ENCODE results near the gene NFYC. TPM values are rescaled to one million over a fixed set of nuclear protein-coding genes. Genes with fewer than 3 reads are reported as not detected.
"Not testable (repeated sequence)": the region's sequence is repeated elsewhere in the genome, so short reads cannot be mapped to it uniquely, and the experiment has no call there.

The NFYC gene
- total and polyA plus RNA-seq, 7 donors, result 45.8 to 69.0 (median 58.6) TPM

- intact Hi-C loops (cut with DNase I), result no loop called here
- H3K27me3 ChIP-seq (ENCODE audit: insufficient read depth in 3 of 3, low read length in 2 of 3), result no peaks in the 10 kb centered on the region
- TF ChIP-seq CTCF (IDR thresholded peaks at IDR 0.05), result no peak
- no peaks in the 10 kb centered on the region for H3K9me3 ChIP-seq
- H3K36me3 ChIP-seq (ENCODE audit: insufficient read depth in 1 of 2, low read depth in 1 of 2), result peaks cover 0 to 3% of the 10 kb centered on the region in 2 donors
- DNase-seq (no peak), ATAC-seq (no peak)
- H3K27ac ChIP-seq, result peak overlapping the region; percentile 43
- H3K4me1 ChIP-seq, result peaks cover 76% of the 10 kb centered on the region
- H3K4me3 ChIP-seq, result no peak overlapping the region
- WGBS, 3 donors, result 90 to 100% (median 97%) methylated on average over 3 of the region's 3 CpGs
Observed at GRCh38 chr1:40720493-40720892, 29.0 kb downstream of the NFYC start.

- Histone ChIP-seq H3K27ac (peak overlapping the region; percentile 38), H3K4me3 (no peak overlapping the region), H3K27me3 (ENCODE audit: insufficient read depth in 3 of 3, low read length in 2 of 3) (no peaks in the 10 kb centered on the region), H3K36me3 (ENCODE audit: insufficient read depth in 1 of 2, low read depth in 1 of 2) (peaks cover 0 to 3% of the 10 kb centered on the region in 2 donors), H3K9me3 (no peaks in the 10 kb centered on the region), H3K4me1 (peaks cover 61% of the 10 kb centered on the region)
- no peak for ATAC-seq
- intact Hi-C loops (cut with DNase I), result no loop called here
- TF ChIP-seq CTCF (IDR thresholded peaks at IDR 0.05), result no peak
- WGBS, 3 donors, result 74 to 79% (median 77%) methylated on average over 3 of the region's 3 CpGs
- no peak for DNase-seq
Observed at GRCh38 chr1:40722622-40723021, 31.1 kb downstream of the NFYC start.

GRCh38 chr1:40723196-40723955 is 31.9 kb downstream of the NFYC start:
- H3K9me3 ChIP-seq, result no peaks in the 10 kb centered on the region
- H3K4me3 ChIP-seq, result no peak overlapping the region
- intact Hi-C loops (cut with DNase I), result no loop called here
- peaks cover 0 to 3% of the 10 kb centered on the region in 2 donors for H3K36me3 ChIP-seq (ENCODE audit: insufficient read depth in 1 of 2, low read depth in 1 of 2)
- peaks cover 55% of the 10 kb centered on the region for H3K4me1 ChIP-seq
- 77 to 86% (median 80%) methylated on average over 8 of the region's 8 CpGs for WGBS, 3 donors
- no peaks in the 10 kb centered on the region for H3K27me3 ChIP-seq (ENCODE audit: insufficient read depth in 3 of 3, low read length in 2 of 3)
- peak overlapping the region; percentile 38 for H3K27ac ChIP-seq
- TF ChIP-seq CTCF (IDR thresholded peaks at IDR 0.05), result no peak
- ATAC-seq (no peak), DNase-seq (no peak)

- DNase-seq (peak; percentile 41 to 65), ATAC-seq (peak; percentile 70 to 82 (median 73))
- Histone ChIP-seq H3K27ac (peak overlapping the region; percentile 56), H3K4me1 (peaks cover 41% of the 10 kb centered on the region)
- H3K27me3 ChIP-seq (ENCODE audit: insufficient read depth in 3 of 3, low read length in 2 of 3); H3K4me3 ChIP-seq; intact Hi-C loops (cut with DNase I); H3K9me3 ChIP-seq; H3K36me3 ChIP-seq (ENCODE audit: insufficient read depth in 1 of 2, low read depth in 1 of 2): not testable (repeated sequence)
- WGBS, 3 donors, result 67 to 80% (median 72%) methylated on average over 9 of the region's 9 CpGs
Observed at GRCh38 chr1:40727662-40728061, 36.2 kb downstream of the NFYC start.

- DNase-seq; H3K9me3 ChIP-seq; H3K36me3 ChIP-seq (ENCODE audit: insufficient read depth in 1 of 2, low read depth in 1 of 2); H3K27ac ChIP-seq; intact Hi-C loops (cut with DNase I); H3K27me3 ChIP-seq (ENCODE audit: insufficient read depth in 3 of 3, low read length in 2 of 3); ATAC-seq; H3K4me3 ChIP-seq: not testable (repeated sequence)
- H3K4me1 ChIP-seq, result peaks cover 32% of the 10 kb centered on the region
- WGBS, 3 donors, result 84 to 92% (median 87%) methylated on average over 5 of the region's 5 CpGs
Observed at GRCh38 chr1:40729316-40729862, 37.9 kb downstream of the NFYC start.

Data from psoas muscle (tissue), 8 donors.